ENCODE data around the gene LBR.

LBR gene

GRCh38 chr1:225451340-225451739, 23.5 kb upstream of the LBR start:
- Histone ChIP-seq H2AFZ (ENCODE audit: low read length) (no peak overlapping the region), H3F3A (ENCODE audit: insufficient read depth, low read length) (no peaks in the 10 kb centered on the region), H3K9ac (ENCODE audit: low read length) (no peak overlapping the region), H3K36me3 (ENCODE audit: insufficient read depth, low read length) (no peaks in the 10 kb centered on the region; the same call in 1 of the 2 replicates), H3K4me3 (ENCODE audit: low read depth, low read length, poor library complexity, severe bottlenecking) (no peak overlapping the region), H3K9me3 (ENCODE audit: low read length) (peaks cover 6% of the 10 kb centered on the region), H3K27ac (ENCODE audit: low read depth, low read length, poor library complexity, severe bottlenecking) (no peak overlapping the region), H4K20me1 (ENCODE audit: insufficient read depth, low read length) (no peaks in the 10 kb centered on the region), H3K27me3 (ENCODE audit: insufficient read depth, low read length) (no peaks in the 10 kb centered on the region), H3K4me1 (ENCODE audit: insufficient read depth, low read length, severe bottlenecking) (no peaks in the 10 kb centered on the region), H3K9me2 (ENCODE audit: low read depth, low read length) (no peaks in the 10 kb centered on the region), H3K4me2 (ENCODE audit: low read length) (no peak overlapping the region), H3K79me2 (ENCODE audit: insufficient read depth, low read length) (no peaks in the 10 kb centered on the region)
- TF ChIP-seq EZH2 (IDR thresholded peaks at IDR 0.05; ENCODE audit: borderline replicate concordance, low read length) (no peak), CTCF (IDR thresholded peaks at IDR 0.05; ENCODE audit: low read length) (no peak)

- H3K9me2 ChIP-seq (ENCODE audit: low read depth, low read length): no peaks in the 10 kb centered on the region
- no peaks in the 10 kb centered on the region for H3K27me3 ChIP-seq (ENCODE audit: insufficient read depth, low read length)
- no peaks in the 10 kb centered on the region; the same call in 1 of the 2 replicates for H3K36me3 ChIP-seq (ENCODE audit: insufficient read depth, low read length)
- TF ChIP-seq EZH2 (IDR thresholded peaks at IDR 0.05; ENCODE audit: borderline replicate concordance, low read length) (no peak), CTCF (IDR thresholded peaks at IDR 0.05; ENCODE audit: low read length) (no peak)
- no peak overlapping the region for H3K9ac ChIP-seq (ENCODE audit: low read length)
- H4K20me1 ChIP-seq (ENCODE audit: insufficient read depth, low read length): no peaks in the 10 kb centered on the region
- H3K79me2 ChIP-seq (ENCODE audit: insufficient read depth, low read length): no peaks in the 10 kb centered on the region
- no peak overlapping the region for H2AFZ ChIP-seq (ENCODE audit: low read length)
- no peak overlapping the region for H3K4me3 ChIP-seq (ENCODE audit: low read depth, low read length, poor library complexity, severe bottlenecking)
- H3K4me2 ChIP-seq (ENCODE audit: low read length): no peak overlapping the region
- H3K27ac ChIP-seq (ENCODE audit: low read depth, low read length, poor library complexity, severe bottlenecking): no peak overlapping the region
- H3K4me1 ChIP-seq (ENCODE audit: insufficient read depth, low read length, severe bottlenecking): peaks cover 4% of the 10 kb centered on the region
- no peaks in the 10 kb centered on the region for H3F3A ChIP-seq (ENCODE audit: insufficient read depth, low read length)
- peaks cover 6% of the 10 kb centered on the region for H3K9me3 ChIP-seq (ENCODE audit: low read length)
Observed at GRCh38 chr1:225450491-225451191, 22.8 kb upstream of the LBR start.

GRCh38 chr1:225449774-225450173, 21.9 kb upstream of the LBR start:
- Histone ChIP-seq H3K4me2 (ENCODE audit: low read length) (no peak overlapping the region), H3K36me3 (ENCODE audit: insufficient read depth, low read length) (no peaks in the 10 kb centered on the region; the same call in 1 of the 2 replicates), H3F3A (ENCODE audit: insufficient read depth, low read length) (no peaks in the 10 kb centered on the region), H2AFZ (ENCODE audit: low read length) (no peak overlapping the region), H3K9me2 (ENCODE audit: low read depth, low read length) (no peaks in the 10 kb centered on the region), H3K27ac (ENCODE audit: low read depth, low read length, poor library complexity, severe bottlenecking) (no peak overlapping the region), H3K4me1 (ENCODE audit: insufficient read depth, low read length, severe bottlenecking) (peaks cover 13% of the 10 kb centered on the region), H3K79me2 (ENCODE audit: insufficient read depth, low read length) (no peaks in the 10 kb centered on the region), H3K4me3 (ENCODE audit: low read depth, low read length, poor library complexity, severe bottlenecking) (no peak overlapping the region), H3K9ac (ENCODE audit: low read length) (no peak overlapping the region), H3K27me3 (ENCODE audit: insufficient read depth, low read length) (no peaks in the 10 kb centered on the region), H4K20me1 (ENCODE audit: insufficient read depth, low read length) (no peaks in the 10 kb centered on the region), H3K9me3 (ENCODE audit: low read length) (peaks cover 6% of the 10 kb centered on the region)
- TF ChIP-seq EZH2 (IDR thresholded peaks at IDR 0.05; ENCODE audit: borderline replicate concordance, low read length): no peak
- TF ChIP-seq CTCF (IDR thresholded peaks at IDR 0.05; ENCODE audit: low read length): no peak

Measured in OCI-LY1 (cell line).